ENCODE results near the gene FAM117A.

DNA sequence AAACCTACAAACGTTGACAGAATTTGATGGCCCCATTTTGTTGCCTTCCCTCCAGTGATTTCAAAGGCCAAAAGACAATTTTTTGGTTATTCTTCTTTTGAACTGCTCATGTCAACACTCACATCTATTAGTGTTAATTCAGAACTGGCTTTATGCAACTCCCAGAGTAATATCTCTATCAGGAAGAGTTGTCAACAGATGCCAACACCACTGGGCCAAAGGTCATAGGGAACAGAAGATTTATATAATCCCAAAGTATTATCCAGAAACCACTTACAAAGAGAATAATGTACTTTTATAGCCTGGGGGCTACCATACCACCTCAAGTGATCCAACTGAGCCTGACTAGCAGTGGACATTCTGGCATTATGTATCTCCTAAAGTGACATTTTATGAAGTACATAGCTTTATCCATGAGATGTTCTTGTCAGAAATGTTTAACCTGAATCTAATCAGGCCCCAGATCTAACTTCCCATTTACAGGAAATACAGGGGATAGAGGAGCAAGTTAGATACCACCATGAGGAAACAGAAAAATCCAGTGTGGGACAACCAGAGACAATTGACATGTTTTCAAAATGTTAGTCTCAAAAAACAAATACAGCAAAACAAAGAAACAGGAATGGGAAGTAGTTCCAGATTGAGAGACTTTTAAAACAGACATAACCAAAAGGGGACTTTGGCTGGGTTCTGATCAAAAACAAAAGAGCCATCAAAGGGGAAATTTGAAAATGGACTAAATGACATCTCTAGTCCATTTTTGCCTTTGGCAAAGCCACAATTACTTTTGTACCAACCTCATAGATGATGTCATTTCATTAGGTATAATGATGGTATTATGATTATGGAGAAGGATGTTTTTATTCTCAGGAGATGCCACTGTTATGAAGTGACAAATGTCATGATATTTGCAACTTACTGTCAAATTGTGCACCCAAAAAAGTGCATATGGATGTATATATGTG lies 18.5 kb downstream of the FAM117A start:
- TF ChIP-seq POLR2A (IDR thresholded peaks at IDR 0.05; ENCODE audit: low read depth, low read length) (no peak), POLR2AphosphoS5 (IDR thresholded peaks at IDR 0.05; ENCODE audit: low read depth, low read length) (no peak), TAF1 (IDR thresholded peaks at IDR 0.05; ENCODE audit: borderline replicate concordance, low read depth, low read length) (no peak)

Data from GM12892 (cell line).